ENCODE results near the gene WDR74.

WDR74 gene

DNA sequence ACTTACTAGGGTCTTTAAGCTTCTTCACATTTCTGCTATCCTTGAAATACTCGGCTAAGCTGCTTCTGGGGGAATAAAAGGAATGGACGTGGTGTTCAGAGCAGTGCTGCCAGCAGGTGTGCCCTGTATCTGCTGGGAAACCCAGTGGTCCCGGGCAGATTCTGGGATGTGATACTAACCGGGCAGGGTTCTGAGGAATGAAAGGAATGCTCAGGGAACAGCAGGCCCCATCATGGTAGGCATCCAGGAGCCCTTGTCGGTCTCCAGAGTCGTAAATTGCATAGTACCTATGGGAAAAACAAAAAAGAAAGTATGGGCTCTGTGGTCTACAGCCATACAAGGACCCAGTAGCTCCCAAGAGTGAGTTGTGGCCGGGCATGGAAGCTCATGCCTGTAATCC lies 43.1 kb downstream of the WDR74 start:
- TF ChIP-seq, protein P1, sequence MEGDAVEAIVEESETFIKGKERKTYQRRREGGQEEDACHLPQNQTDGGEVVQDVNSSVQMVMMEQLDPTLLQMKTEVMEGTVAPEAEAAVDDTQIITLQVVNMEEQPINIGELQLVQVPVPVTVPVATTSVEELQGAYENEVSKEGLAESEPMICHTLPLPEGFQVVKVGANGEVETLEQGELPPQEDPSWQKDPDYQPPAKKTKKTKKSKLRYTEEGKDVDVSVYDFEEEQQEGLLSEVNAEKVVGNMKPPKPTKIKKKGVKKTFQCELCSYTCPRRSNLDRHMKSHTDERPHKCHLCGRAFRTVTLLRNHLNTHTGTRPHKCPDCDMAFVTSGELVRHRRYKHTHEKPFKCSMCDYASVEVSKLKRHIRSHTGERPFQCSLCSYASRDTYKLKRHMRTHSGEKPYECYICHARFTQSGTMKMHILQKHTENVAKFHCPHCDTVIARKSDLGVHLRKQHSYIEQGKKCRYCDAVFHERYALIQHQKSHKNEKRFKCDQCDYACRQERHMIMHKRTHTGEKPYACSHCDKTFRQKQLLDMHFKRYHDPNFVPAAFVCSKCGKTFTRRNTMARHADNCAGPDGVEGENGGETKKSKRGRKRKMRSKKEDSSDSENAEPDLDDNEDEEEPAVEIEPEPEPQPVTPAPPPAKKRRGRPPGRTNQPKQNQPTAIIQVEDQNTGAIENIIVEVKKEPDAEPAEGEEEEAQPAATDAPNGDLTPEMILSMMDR (IDR thresholded peaks at IDR 0.05; ENCODE audit: insufficient read depth, low read length), result no peak
- TF ChIP-seq SPI1 (IDR thresholded peaks at IDR 0.05; ENCODE audit: borderline replicate concordance, low read depth) (no peak), GABPA (IDR thresholded peaks at IDR 0.05; ENCODE audit: low read depth) (no peak), POLR2AphosphoS5 (IDR thresholded peaks at IDR 0.05; ENCODE audit: low read depth) (no peak)
- TF ChIP-seq, protein P2, sequence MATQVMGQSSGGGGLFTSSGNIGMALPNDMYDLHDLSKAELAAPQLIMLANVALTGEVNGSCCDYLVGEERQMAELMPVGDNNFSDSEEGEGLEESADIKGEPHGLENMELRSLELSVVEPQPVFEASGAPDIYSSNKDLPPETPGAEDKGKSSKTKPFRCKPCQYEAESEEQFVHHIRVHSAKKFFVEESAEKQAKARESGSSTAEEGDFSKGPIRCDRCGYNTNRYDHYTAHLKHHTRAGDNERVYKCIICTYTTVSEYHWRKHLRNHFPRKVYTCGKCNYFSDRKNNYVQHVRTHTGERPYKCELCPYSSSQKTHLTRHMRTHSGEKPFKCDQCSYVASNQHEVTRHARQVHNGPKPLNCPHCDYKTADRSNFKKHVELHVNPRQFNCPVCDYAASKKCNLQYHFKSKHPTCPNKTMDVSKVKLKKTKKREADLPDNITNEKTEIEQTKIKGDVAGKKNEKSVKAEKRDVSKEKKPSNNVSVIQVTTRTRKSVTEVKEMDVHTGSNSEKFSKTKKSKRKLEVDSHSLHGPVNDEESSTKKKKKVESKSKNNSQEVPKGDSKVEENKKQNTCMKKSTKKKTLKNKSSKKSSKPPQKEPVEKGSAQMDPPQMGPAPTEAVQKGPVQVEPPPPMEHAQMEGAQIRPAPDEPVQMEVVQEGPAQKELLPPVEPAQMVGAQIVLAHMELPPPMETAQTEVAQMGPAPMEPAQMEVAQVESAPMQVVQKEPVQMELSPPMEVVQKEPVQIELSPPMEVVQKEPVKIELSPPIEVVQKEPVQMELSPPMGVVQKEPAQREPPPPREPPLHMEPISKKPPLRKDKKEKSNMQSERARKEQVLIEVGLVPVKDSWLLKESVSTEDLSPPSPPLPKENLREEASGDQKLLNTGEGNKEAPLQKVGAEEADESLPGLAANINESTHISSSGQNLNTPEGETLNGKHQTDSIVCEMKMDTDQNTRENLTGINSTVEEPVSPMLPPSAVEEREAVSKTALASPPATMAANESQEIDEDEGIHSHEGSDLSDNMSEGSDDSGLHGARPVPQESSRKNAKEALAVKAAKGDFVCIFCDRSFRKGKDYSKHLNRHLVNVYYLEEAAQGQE (IDR thresholded peaks at IDR 0.05; ENCODE audit: insufficient replicate concordance, low read depth), result no peak
- H3K4me3 ChIP-seq (replicated peaks; ENCODE audit: insufficient read depth, low read length), result no peak overlapping the region
- DNase-seq (ENCODE audit: low read depth in 1 of 2, low spot score in 1 of 2), result no peak
- H3K27ac ChIP-seq (replicated peaks), result no peak overlapping the region
- no peaks in the 10 kb centered on the region for H3K27me3 ChIP-seq (ENCODE audit: insufficient read depth, poor library complexity, severe bottlenecking)

DNA sequence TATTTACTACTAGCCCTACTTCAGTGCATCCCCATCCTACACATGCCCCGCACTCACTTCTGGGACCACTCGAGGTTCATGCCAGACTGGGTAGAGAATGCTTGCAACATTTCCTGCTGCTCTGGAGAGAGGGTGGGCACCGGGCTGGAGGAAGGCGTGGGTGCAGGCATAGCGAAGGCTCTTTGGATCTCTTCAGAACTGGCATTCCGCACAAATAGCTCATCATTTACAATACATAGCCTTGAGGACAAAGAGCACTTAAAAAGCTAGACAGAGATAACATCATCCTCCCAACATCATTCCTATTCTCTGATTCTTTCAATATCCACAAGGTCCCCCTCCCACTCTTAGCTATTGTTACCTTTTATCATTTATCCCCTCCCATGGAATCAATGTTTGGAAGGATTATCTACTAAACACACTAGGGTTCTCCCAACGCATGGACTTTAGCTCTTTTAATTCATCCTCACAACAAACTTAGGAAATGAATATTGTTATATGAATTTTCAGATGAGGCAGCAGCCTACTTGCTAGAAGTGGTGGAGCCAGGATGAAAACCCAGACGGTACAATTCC lies 45.1 kb downstream of the WDR74 start:
- TF ChIP-seq GABPA (IDR thresholded peaks at IDR 0.05; ENCODE audit: low read depth) (no peak), SPI1 (IDR thresholded peaks at IDR 0.05; ENCODE audit: borderline replicate concordance, low read depth) (no peak), POLR2AphosphoS5 (IDR thresholded peaks at IDR 0.05; ENCODE audit: low read depth) (no peak)
- TF ChIP-seq, protein P1 (IDR thresholded peaks at IDR 0.05; ENCODE audit: insufficient read depth, low read length), result no peak
- TF ChIP-seq, protein P2 (IDR thresholded peaks at IDR 0.05; ENCODE audit: insufficient replicate concordance, low read depth), result no peak
- Histone ChIP-seq H3K27me3 (ENCODE audit: insufficient read depth, poor library complexity, severe bottlenecking) (no peaks in the 10 kb centered on the region), H3K27ac (replicated peaks) (no peak overlapping the region), H3K4me3 (replicated peaks; ENCODE audit: insufficient read depth, low read length) (no peak overlapping the region)
- DNase-seq (ENCODE audit: low read depth in 1 of 2, low spot score in 1 of 2), result no peak

DNA sequence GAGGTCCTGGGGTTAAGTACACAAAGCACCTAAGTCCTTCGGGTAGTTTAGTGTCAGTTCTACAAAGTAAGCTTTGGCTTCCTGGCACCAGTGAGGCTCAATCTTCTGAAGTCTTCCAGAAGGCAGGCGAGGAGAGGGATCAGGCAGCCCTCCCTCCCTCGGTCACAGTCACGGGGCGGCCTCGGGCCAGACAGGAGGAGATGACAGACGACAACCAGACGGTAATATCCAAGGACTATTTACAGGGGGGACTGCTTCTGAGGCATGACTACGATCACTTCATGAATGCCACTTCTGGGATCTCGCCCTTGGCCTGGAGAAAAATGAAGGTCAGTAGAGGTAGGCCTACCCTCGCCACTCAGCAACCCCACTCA lies 47.2 kb downstream of the WDR74 start:
- Histone ChIP-seq H3K4me3 (replicated peaks; ENCODE audit: insufficient read depth, low read length) (peak overlapping the region; percentile 97), H3K27me3 (ENCODE audit: insufficient read depth, poor library complexity, severe bottlenecking) (no peaks in the 10 kb centered on the region), H3K27ac (replicated peaks) (peak overlapping the region; percentile 87)
- DNase-seq (ENCODE audit: low read depth in 1 of 2, low spot score in 1 of 2), result no peak
- TF ChIP-seq POLR2AphosphoS5 (IDR thresholded peaks at IDR 0.05; ENCODE audit: low read depth) (no peak), GABPA (IDR thresholded peaks at IDR 0.05; ENCODE audit: low read depth) (no peak), SPI1 (IDR thresholded peaks at IDR 0.05; ENCODE audit: borderline replicate concordance, low read depth) (no peak)
- TF ChIP-seq, protein P1 (IDR thresholded peaks at IDR 0.05; ENCODE audit: insufficient read depth, low read length), result no peak
- TF ChIP-seq, protein P2 (IDR thresholded peaks at IDR 0.05; ENCODE audit: insufficient replicate concordance, low read depth), result no peak
